ENCODE measurements around the gene CNOT11.

The CNOT11 gene

DNA sequence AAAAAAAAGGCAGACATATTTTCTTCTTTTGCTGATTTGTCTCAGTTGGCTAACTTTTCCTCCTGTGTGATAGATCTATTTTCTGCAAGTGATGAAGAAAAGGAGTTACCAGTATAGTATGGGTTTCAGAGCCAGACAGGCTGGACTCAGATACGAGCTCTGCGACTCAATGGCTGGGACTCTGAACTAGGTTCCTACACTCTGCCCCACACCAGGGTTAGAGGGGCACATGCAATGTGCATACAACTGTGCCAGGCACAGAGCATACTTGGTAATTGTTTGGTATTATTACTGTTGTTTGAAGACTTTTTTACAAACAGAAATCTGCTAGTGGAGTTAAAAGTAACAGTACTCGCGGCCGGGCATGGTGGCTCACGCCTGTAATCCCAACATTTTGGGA is 34.0 kb downstream of the CNOT11 start:
- TF ChIP-seq, protein P1, sequence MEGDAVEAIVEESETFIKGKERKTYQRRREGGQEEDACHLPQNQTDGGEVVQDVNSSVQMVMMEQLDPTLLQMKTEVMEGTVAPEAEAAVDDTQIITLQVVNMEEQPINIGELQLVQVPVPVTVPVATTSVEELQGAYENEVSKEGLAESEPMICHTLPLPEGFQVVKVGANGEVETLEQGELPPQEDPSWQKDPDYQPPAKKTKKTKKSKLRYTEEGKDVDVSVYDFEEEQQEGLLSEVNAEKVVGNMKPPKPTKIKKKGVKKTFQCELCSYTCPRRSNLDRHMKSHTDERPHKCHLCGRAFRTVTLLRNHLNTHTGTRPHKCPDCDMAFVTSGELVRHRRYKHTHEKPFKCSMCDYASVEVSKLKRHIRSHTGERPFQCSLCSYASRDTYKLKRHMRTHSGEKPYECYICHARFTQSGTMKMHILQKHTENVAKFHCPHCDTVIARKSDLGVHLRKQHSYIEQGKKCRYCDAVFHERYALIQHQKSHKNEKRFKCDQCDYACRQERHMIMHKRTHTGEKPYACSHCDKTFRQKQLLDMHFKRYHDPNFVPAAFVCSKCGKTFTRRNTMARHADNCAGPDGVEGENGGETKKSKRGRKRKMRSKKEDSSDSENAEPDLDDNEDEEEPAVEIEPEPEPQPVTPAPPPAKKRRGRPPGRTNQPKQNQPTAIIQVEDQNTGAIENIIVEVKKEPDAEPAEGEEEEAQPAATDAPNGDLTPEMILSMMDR (IDR thresholded peaks at IDR 0.05; ENCODE audit: control insufficient read depth, extremely low read depth, insufficient read depth) = no peak
- DNase-seq (ENCODE audit: low read depth) = no peak
- H3K4me3 ChIP-seq (ENCODE audit: low read depth, low read length) = no peak overlapping the region

DNA sequence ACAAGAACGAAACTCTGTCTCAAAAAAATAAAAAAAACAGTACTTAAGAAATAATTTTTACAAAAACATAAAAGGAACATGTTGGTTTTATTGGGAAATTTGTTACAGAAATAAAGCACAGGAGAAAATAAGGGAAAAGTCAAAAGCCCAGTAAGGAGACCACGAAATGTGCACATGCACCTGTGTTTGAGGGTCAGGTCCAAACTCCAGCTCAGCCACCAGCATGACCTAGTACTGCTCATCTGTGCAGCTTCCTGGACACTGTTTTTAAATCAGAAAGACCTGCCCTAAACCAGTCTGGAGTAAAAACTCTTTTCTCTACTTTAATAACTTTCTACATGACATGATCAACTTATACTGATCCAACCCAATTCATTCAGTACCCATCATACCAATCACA is 34.6 kb downstream of the CNOT11 start:
- H3K4me3 ChIP-seq (ENCODE audit: low read depth, low read length) = no peak overlapping the region
- TF ChIP-seq, protein P1 (IDR thresholded peaks at IDR 0.05; ENCODE audit: control insufficient read depth, extremely low read depth, insufficient read depth) = no peak
- no peak for DNase-seq (ENCODE audit: low read depth)

DNA sequence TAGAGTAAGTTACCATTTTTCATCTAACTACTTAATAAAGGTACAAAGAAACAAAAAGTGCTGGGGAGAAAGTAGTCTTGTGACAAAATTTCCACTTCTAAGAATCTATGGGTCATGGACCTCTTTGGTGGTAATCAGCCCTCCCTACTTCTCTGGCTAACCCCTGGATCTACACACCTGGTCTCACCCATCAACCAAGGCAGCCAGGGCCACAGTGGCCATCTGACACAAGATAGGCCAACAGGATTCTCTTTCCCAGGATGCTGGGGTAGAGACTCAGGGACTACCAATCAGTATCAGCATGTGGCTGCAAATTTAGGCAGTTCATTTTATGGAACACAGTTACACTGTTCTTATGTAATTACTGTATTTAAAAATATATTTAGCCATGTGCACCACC is 38.0 kb downstream of the CNOT11 start:
- no peak for DNase-seq (ENCODE audit: low read depth)
- TF ChIP-seq, protein P1 (IDR thresholded peaks at IDR 0.05; ENCODE audit: control insufficient read depth, extremely low read depth, insufficient read depth) = no peak
- H3K4me3 ChIP-seq (ENCODE audit: low read depth, low read length) = no peak overlapping the region

DNA sequence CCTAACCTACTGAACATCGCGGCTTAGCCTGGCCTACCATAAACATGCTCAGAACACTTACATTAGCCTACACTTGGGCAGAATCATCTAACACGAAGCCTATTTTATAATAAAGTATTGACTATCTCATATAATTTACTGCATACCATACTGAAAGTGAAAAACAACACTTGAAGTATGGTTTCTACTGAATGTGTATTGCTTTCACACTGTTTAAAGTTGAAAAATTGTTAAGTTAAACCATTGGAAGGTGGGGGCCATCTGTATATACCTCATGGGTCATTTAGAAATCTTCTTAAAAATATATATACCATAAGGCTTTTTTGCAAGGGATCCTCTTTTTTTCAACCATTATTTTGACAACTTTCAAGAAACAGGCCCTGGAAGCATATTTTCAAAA is 39.3 kb downstream of the CNOT11 start:
- TF ChIP-seq, protein P1 (IDR thresholded peaks at IDR 0.05; ENCODE audit: control insufficient read depth, extremely low read depth, insufficient read depth) = no peak
- no peak for DNase-seq (ENCODE audit: low read depth)
- no peak overlapping the region for H3K4me3 ChIP-seq (ENCODE audit: low read depth, low read length)

DNA sequence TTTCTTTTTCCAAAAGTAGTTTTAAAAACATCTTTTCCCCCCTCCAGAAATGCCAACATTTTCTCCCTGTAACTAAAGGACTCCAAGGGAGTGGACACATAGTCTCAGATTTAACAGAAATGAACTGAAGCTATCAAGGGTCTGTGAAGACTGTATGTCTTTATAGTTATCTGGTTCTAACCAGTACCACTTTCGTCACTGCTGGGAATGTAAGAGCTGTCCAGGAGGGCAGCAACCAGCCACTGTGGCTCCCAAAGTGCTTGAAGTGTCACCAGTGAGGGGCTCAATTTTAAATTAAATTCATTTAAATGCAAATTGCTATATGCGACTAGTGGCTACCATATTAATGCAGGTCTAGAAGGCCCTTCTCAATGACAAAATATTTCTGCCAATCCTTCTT is 40.9 kb downstream of the CNOT11 start:
- no peak for DNase-seq (ENCODE audit: low read depth)
- TF ChIP-seq, protein P1 (IDR thresholded peaks at IDR 0.05; ENCODE audit: control insufficient read depth, extremely low read depth, insufficient read depth) = no peak
- H3K4me3 ChIP-seq (ENCODE audit: low read depth, low read length) = no peak overlapping the region

DNA sequence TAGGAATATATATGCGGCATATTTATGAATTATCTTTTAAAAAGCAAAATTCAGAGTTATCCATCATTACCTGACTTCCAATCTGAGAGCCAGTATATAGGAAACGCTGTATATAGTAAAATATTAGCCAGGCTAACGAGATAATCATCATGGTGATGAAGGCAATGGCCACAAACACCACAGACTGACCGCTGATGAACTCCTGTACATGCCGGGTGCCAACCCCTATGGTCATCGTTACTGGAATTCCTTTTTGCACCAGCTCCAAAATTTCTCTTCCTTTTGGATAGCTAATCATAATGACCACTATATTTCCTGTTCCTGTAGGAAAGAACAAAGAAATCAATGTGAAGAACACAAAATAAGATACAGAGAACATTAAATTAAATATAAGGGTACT is 42.2 kb downstream of the CNOT11 start:
- DNase-seq (ENCODE audit: low read depth) = no peak
- TF ChIP-seq, protein P1 (IDR thresholded peaks at IDR 0.05; ENCODE audit: control insufficient read depth, extremely low read depth, insufficient read depth) = no peak
- H3K4me3 ChIP-seq (ENCODE audit: low read depth, low read length) = no peak overlapping the region

DNA sequence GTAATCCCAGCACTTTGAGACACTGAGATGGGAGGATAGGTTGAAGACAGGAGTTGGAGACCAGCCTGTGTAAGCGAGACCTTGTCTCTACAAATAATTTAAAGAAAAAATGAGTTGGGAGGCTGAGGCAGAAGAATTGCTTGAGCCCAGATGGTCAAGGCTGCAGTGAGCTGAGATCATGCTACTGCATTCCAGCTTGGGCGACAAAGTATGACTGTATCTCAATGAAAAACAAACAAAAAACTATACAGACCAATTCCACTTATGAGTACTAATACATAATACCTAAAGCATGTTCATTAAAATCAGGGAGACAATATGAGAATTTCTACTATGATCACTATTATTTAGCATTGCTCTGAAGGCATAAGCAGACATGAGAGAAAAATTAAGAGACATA is 43.2 kb downstream of the CNOT11 start:
- TF ChIP-seq, protein P1 (IDR thresholded peaks at IDR 0.05; ENCODE audit: control insufficient read depth, extremely low read depth, insufficient read depth) = no peak
- DNase-seq (ENCODE audit: low read depth) = no peak
- H3K4me3 ChIP-seq (ENCODE audit: low read depth, low read length) = no peak overlapping the region
